ENCODE data around the gene TRAM2.

Gene TRAM2

DNA sequence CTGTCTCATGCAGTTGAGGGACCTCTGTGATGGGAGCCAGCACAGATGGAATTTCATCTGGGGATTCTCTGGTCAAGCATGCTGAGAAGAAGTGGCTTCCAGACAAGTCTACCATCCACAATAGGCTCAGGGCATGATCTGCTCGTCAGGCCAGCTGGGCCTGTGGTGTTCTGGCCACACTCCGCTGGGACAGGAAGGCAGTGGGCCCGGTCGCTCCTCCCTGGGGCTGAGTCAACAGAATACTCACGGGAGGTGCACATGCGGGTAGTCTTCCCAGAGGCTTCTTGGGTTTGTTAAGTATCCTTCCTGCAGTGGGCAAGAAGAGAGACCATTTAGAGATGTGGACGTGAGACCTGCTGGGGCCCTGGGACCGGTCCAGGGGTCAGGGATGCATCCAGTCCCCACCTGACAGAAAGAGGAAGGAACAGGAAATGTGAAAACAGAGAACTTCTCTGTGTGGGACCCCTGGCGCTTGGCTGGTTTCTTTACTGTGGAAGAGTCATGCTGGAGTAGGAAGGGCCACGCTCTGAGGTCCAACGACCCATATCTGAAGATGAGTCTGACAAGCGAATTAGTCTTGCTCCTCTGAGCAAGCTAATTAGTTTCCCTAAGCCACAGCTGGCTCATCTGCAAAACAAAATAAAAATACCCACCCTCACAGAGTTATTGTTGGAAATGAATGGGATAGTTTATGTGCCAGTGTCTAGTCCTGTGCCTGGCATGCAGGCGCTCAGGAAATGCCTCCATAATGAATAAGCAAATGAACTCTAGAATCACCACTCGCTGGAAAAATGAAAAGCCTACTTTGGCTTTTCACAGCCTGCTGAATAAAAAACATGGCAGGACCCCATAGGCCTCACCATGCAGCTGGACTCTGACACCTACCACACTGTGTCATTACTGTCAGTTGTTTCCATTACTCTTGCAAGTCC lies 67.3 kb downstream of the TRAM2 start:
- TF ChIP-seq EZH2 (IDR thresholded peaks at IDR 0.05; ENCODE audit: borderline replicate concordance, low read length), result no peak
- TF ChIP-seq, protein P1, sequence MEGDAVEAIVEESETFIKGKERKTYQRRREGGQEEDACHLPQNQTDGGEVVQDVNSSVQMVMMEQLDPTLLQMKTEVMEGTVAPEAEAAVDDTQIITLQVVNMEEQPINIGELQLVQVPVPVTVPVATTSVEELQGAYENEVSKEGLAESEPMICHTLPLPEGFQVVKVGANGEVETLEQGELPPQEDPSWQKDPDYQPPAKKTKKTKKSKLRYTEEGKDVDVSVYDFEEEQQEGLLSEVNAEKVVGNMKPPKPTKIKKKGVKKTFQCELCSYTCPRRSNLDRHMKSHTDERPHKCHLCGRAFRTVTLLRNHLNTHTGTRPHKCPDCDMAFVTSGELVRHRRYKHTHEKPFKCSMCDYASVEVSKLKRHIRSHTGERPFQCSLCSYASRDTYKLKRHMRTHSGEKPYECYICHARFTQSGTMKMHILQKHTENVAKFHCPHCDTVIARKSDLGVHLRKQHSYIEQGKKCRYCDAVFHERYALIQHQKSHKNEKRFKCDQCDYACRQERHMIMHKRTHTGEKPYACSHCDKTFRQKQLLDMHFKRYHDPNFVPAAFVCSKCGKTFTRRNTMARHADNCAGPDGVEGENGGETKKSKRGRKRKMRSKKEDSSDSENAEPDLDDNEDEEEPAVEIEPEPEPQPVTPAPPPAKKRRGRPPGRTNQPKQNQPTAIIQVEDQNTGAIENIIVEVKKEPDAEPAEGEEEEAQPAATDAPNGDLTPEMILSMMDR (IDR thresholded peaks at IDR 0.05; ENCODE audit: low read length), result no peak
- Histone ChIP-seq H3K9ac (ENCODE audit: low read length) (no peak overlapping the region), H3K4me2 (ENCODE audit: low read length) (no peak overlapping the region), H4K20me1 (ENCODE audit: insufficient read depth, low read length) (no peaks in the 10 kb centered on the region), H3K27me3 (ENCODE audit: insufficient read depth, low read length) (no peaks in the 10 kb centered on the region), H3K27ac (ENCODE audit: low read depth, low read length, poor library complexity, severe bottlenecking) (peak overlapping the region; percentile 86), H3K9me2 (ENCODE audit: low read depth, low read length) (no peaks in the 10 kb centered on the region), H2AFZ (ENCODE audit: low read length) (no peak overlapping the region), H3K9me3 (ENCODE audit: low read length) (no peaks in the 10 kb centered on the region), H3F3A (ENCODE audit: insufficient read depth, low read length) (no peaks in the 10 kb centered on the region), H3K4me3 (ENCODE audit: low read depth, low read length, poor library complexity, severe bottlenecking) (no peak overlapping the region), H3K36me3 (ENCODE audit: insufficient read depth, low read length) (peaks cover 91% of the 10 kb centered on the region), H3K79me2 (ENCODE audit: insufficient read depth, low read length) (no peaks in the 10 kb centered on the region), H3K4me1 (ENCODE audit: insufficient read depth, low read length, severe bottlenecking) (peaks cover 53% of the 10 kb centered on the region)

DNA sequence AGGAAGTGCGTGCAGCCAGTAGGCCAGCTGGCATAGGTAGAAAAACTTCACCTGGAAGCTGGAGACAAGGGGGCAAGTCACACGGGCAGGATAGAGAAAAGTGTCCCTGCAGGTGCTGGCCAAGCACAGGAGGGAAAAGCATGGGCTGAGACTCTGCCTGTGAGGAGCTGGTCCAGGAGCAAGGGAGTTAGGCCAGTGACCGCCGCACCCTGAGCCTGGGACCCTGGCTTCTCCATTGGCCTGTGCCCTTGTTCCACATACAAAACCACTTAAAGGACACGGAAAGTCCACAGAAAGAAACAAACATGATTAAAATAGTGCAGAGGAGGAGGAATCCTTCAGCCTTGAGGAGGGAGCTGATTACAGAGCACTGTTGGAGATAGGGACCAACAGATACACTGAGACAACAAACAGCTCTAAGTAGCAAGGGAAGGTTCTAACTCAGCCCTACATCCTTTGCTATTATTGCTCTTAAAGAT lies 68.6 kb downstream of the TRAM2 start:
- Histone ChIP-seq H3K27ac (ENCODE audit: low read depth, low read length, poor library complexity, severe bottlenecking) (peak overlapping the region; percentile 8), H3K27me3 (ENCODE audit: insufficient read depth, low read length) (no peaks in the 10 kb centered on the region), H3K9me3 (ENCODE audit: low read length) (no peaks in the 10 kb centered on the region), H3K4me1 (ENCODE audit: insufficient read depth, low read length, severe bottlenecking) (peaks cover 66% of the 10 kb centered on the region), H4K20me1 (ENCODE audit: insufficient read depth, low read length) (no peaks in the 10 kb centered on the region), H3K9ac (ENCODE audit: low read length) (no peak overlapping the region), H2AFZ (ENCODE audit: low read length) (no peak overlapping the region), H3K79me2 (ENCODE audit: insufficient read depth, low read length) (no peaks in the 10 kb centered on the region), H3K9me2 (ENCODE audit: low read depth, low read length) (no peaks in the 10 kb centered on the region), H3K36me3 (ENCODE audit: insufficient read depth, low read length) (peaks cover 82% of the 10 kb centered on the region), H3K4me2 (ENCODE audit: low read length) (no peak overlapping the region), H3K4me3 (ENCODE audit: low read depth, low read length, poor library complexity, severe bottlenecking) (no peak overlapping the region), H3F3A (ENCODE audit: insufficient read depth, low read length) (no peaks in the 10 kb centered on the region)
- TF ChIP-seq, protein P1 (IDR thresholded peaks at IDR 0.05; ENCODE audit: low read length), result no peak
- TF ChIP-seq EZH2 (IDR thresholded peaks at IDR 0.05; ENCODE audit: borderline replicate concordance, low read length), result no peak

DNA sequence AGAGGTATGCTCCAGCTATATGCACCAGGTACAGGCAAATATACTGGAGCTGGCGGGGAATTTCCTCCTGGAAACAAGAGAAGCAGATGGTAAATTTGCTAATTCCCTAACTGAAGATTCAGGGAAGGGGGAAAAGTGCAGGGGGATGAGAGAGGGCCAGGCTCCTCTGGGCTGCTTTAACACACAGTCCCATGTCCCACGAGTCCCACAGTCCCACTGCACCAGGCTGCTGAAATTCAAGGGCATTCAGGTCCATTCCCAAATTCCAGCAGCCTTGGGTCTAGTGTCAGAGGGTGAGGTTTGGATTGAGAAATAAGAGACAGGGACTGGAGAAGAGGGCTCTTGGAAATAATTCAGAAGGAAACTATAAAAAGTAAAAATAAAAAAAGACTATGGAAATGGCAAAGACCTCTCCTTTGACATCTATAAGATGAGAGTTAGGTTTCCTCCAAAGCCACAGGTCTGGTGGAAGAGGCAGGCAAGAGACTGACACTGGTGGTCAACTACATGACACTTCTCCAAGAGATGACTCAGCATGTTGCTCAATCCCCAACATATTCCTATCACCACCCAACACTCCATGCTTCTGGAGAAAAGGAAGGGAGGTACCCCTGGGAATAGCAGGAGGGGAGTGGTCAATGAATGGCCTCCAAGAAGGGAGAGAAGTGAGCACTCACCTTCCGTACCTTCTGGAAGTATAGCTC lies 69.2 kb downstream of the TRAM2 start:
- no peak for TF ChIP-seq EZH2 (IDR thresholded peaks at IDR 0.05; ENCODE audit: borderline replicate concordance, low read length)
- TF ChIP-seq, protein P1 (IDR thresholded peaks at IDR 0.05; ENCODE audit: low read length), result no peak
- Histone ChIP-seq H3K4me3 (ENCODE audit: low read depth, low read length, poor library complexity, severe bottlenecking) (no peak overlapping the region), H3K4me1 (ENCODE audit: insufficient read depth, low read length, severe bottlenecking) (peaks cover 72% of the 10 kb centered on the region), H3K9me3 (ENCODE audit: low read length) (no peaks in the 10 kb centered on the region), H3K9me2 (ENCODE audit: low read depth, low read length) (no peaks in the 10 kb centered on the region), H2AFZ (ENCODE audit: low read length) (no peak overlapping the region), H3K27me3 (ENCODE audit: insufficient read depth, low read length) (no peaks in the 10 kb centered on the region), H3K36me3 (ENCODE audit: insufficient read depth, low read length) (peaks cover 81% of the 10 kb centered on the region), H3K4me2 (ENCODE audit: low read length) (no peak overlapping the region), H3K9ac (ENCODE audit: low read length) (no peak overlapping the region), H3K27ac (ENCODE audit: low read depth, low read length, poor library complexity, severe bottlenecking) (peak overlapping the region; percentile 8), H3K79me2 (ENCODE audit: insufficient read depth, low read length) (no peaks in the 10 kb centered on the region), H4K20me1 (ENCODE audit: insufficient read depth, low read length) (no peaks in the 10 kb centered on the region), H3F3A (ENCODE audit: insufficient read depth, low read length) (no peaks in the 10 kb centered on the region; the same call in 1 of the 2 replicates)

Data from OCI-LY1 (cell line).